SK-N-SH treated with all-trans-retinoic acid at 6 μM for 48 hours (cell line): ENCODE data around the gene UNC5C.

Source experiments
- ATAC-seq: fragments of 200-7000 bp; cut with Tn5 transposase; 3 replicates; pipeline ENCODE4 v1.9.1; 2020; ENCODE audit warnings: mild to moderate bottlenecking, moderate library complexity
- ARNTL ChIP-seq: fragments of 450-650 bp; formaldehyde crosslinking; IDR thresholded peaks from 2 replicates; pipeline ENCODE4 v1.5.0; 2020; ENCODE audit warnings: low read depth, mild to moderate bottlenecking, moderate library complexity, borderline replicate concordance
- BACH2 ChIP-seq: fragments of 250-450 bp; sonication (Bioruptor Pico); IDR thresholded peaks from 2 replicates; pipeline ENCODE4 v1.9.0; 2021; ENCODE audit warnings: mild to moderate bottlenecking, borderline replicate concordance
- CSDC2 ChIP-seq: fragments of 250-450 bp; sonication (Bioruptor Pico); IDR thresholded peaks from 2 replicates; pipeline ENCODE4 v1.5.0; 2020; ENCODE audit warnings: mild to moderate bottlenecking, moderate library complexity
- ESRRG ChIP-seq: fragments of 250-450 bp; sonication (Bioruptor Pico); IDR thresholded peaks from 2 replicates; pipeline ENCODE4 v1.6.1; 2021; ENCODE audit warnings: mild to moderate bottlenecking
- ISL1 ChIP-seq: fragments of 250-450 bp; sonication (Bioruptor Pico); IDR thresholded peaks from 2 replicates; pipeline ENCODE4 v2.1.2; 2022; ENCODE audit warnings: mild to moderate bottlenecking, moderate library complexity
- OSR1 ChIP-seq: fragments of 250-450 bp; sonication (Bioruptor Pico); IDR thresholded peaks from 2 replicates; pipeline ENCODE4 v1.8.0; 2022; ENCODE audit warnings: moderate library complexity, mild to moderate bottlenecking, inconsistent platforms
- PPARA ChIP-seq: fragments of 250-450 bp; sonication (Bioruptor Pico); IDR thresholded peaks from 2 replicates; pipeline ENCODE4 v1.5.0; 2020; ENCODE audit warnings: mild to moderate bottlenecking, borderline replicate concordance
- RARB ChIP-seq: fragments of 250-450 bp; sonication (Bioruptor Pico); IDR thresholded peaks from 2 replicates; pipeline ENCODE4 v1.8.0; 2021; ENCODE audit warnings: mild to moderate bottlenecking, moderate library complexity
- SNAI2 ChIP-seq: fragments of 250-450 bp; sonication (Bioruptor Pico); IDR thresholded peaks from 2 replicates; pipeline ENCODE4 v1.5.0; 2020; ENCODE audit warnings: mild to moderate bottlenecking, moderate library complexity
- TCF4 ChIP-seq: fragments of 250-450 bp; sonication (Bioruptor Pico); IDR thresholded peaks from 2 replicates; pipeline ENCODE4 v1.8.0; 2021; ENCODE audit warnings: mild to moderate bottlenecking, moderate library complexity, borderline replicate concordance
- TOX ChIP-seq: fragments of 250-450 bp; sonication (Bioruptor Pico); IDR thresholded peaks from 2 replicates; pipeline ENCODE4 v1.8.0; 2021; ENCODE audit warnings: mild to moderate bottlenecking, moderate library complexity, borderline replicate concordance
- ZC3H10 ChIP-seq: fragments of 250-450 bp; sonication (Bioruptor Pico); IDR thresholded peaks from 2 replicates; pipeline ENCODE4 v1.5.1; 2021; ENCODE audit warnings: mild to moderate bottlenecking, moderate library complexity
- ZFP3 ChIP-seq: fragments of 250-450 bp; sonication (Bioruptor Pico); IDR thresholded peaks from 2 replicates; pipeline ENCODE4 v1.5.0; 2020; ENCODE audit warnings: mild to moderate bottlenecking, moderate library complexity
- ZFP30 ChIP-seq: fragments of 450-650 bp; formaldehyde crosslinking; IDR thresholded peaks from 2 replicates; pipeline ENCODE4 v1.5.0; 2022; ENCODE audit warnings: mild to moderate bottlenecking, moderate library complexity
- ZNF565 ChIP-seq: fragments of 450-650 bp; formaldehyde crosslinking; conservative IDR thresholded peaks from 2 replicates; pipeline ENCODE4 v1.5.0; 2020; ENCODE audit warnings: low read depth, mild to moderate bottlenecking, moderate library complexity
- ZNF70 ChIP-seq: fragments of 450-650 bp; formaldehyde crosslinking; IDR thresholded peaks from 2 replicates; pipeline ENCODE4 v1.5.0; 2020; ENCODE audit warnings: mild to moderate bottlenecking, moderate library complexity
- ZNF8 ChIP-seq: fragments of 450-650 bp; formaldehyde crosslinking; IDR thresholded peaks from 2 replicates; pipeline ENCODE4 v1.5.0; 2020; ENCODE audit warnings: mild to moderate bottlenecking, moderate library complexity
- TF ChIP-seq, protein P1 (sequence below): fragments of 250-450 bp; sonication (Bioruptor Pico); IDR thresholded peaks from 2 replicates; pipeline ENCODE4 v1.5.1; 2020; ENCODE audit warnings: low read depth, mild to moderate bottlenecking, moderate library complexity
- TF ChIP-seq, protein P2 (sequence below): fragments of 250-450 bp; sonication (Bioruptor Pico); IDR thresholded peaks from 2 replicates; pipeline ENCODE4 v1.8.0; 2021; ENCODE audit warnings: low read depth, mild to moderate bottlenecking, moderate library complexity, borderline replicate concordance
- TF ChIP-seq, protein P3 (sequence below): fragments of 250-450 bp; sonication (Bioruptor Pico); IDR thresholded peaks from 2 replicates; pipeline ENCODE4 v1.8.0; 2020; ENCODE audit warnings: mild to moderate bottlenecking, moderate library complexity, borderline replicate concordance
- TF ChIP-seq, protein P4 (sequence below): fragments of 250-450 bp; sonication (Bioruptor Pico); IDR thresholded peaks from 2 replicates; pipeline ENCODE4 v1.5.1; 2021; ENCODE audit warnings: mild to moderate bottlenecking, moderate library complexity
- TF ChIP-seq, protein P5 (sequence below): fragments of 250-450 bp; sonication (Bioruptor Pico); IDR thresholded peaks from 2 replicates; pipeline ENCODE4 v1.5.0; 2020; ENCODE audit warnings: mild to moderate bottlenecking, moderate library complexity

UNC5C gene

DNA sequence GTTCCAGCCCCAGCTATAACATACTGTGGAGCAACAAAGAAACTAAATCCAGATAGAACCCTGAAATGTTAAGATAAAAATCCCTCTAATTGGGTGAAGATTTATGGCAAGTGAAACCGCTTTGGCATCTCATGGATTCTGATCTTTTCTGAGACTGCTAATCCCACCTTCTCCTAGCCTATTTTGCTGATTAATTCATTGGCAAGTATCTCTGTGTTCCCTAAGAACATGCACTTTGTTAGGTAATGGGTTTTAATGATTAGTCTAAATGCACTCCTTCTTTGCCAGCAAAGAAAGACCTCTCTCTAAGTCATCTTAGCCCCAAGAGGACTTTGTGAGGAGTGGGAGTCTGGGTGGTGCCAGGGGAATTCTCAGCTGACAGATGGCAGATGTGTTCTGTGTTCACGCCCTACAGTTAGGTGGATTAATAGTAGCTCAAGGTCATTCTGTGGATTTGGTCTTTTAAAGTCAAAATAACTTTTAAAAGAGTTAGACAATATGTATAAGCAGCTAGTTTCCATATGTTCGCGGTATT, 171.3 kb downstream of the UNC5C start:
- ATAC-seq: no peak

DNA sequence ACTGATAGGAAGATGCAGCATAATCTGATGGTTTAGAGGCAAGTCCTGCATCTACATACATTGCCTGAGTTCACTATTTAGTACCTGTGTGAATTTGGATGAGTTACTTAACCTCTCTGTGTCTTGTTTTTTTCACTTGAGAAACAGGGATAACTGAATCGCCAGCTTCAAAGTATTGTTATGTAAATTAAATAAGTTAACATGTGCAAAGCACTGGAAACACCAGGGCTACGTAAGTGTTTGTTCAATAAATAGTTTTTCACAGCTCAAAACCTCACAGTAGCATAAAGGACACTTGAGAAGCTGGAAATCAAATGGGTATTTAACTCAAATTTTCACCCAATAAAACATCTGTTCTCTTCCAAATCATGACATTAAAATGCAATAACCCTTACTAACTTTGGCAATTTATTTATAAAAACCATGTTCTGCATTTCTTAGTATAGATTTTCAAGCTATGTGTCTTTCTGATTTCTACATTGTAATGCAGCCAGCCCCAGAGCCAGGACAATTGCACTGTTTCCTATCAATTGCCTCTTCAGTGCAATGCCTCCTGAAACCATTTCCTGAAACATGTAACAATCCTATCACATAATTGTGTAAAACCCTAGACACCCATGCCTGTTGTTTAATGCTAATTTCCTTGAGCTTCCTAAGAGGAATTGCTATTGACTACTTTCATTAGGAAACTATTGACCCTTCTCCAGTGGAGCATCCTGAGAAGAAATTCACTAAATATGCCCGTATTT, 177.1 kb downstream of the UNC5C start:
- no peak for ATAC-seq
- TF ChIP-seq ESRRG (CRISPR knock-in tag): no peak
- TF ChIP-seq ISL1 (CRISPR knock-in tag): no peak
- TF ChIP-seq, protein P1, sequence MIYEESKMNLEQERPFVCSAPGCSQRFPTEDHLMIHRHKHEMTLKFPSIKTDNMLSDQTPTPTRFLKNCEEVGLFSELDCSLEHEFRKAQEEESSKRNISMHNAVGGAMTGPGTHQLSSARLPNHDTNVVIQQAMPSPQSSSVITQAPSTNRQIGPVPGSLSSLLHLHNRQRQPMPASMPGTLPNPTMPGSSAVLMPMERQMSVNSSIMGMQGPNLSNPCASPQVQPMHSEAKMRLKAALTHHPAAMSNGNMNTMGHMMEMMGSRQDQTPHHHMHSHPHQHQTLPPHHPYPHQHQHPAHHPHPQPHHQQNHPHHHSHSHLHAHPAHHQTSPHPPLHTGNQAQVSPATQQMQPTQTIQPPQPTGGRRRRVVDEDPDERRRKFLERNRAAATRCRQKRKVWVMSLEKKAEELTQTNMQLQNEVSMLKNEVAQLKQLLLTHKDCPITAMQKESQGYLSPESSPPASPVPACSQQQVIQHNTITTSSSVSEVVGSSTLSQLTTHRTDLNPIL: no peak
- TF ChIP-seq, protein P2, sequence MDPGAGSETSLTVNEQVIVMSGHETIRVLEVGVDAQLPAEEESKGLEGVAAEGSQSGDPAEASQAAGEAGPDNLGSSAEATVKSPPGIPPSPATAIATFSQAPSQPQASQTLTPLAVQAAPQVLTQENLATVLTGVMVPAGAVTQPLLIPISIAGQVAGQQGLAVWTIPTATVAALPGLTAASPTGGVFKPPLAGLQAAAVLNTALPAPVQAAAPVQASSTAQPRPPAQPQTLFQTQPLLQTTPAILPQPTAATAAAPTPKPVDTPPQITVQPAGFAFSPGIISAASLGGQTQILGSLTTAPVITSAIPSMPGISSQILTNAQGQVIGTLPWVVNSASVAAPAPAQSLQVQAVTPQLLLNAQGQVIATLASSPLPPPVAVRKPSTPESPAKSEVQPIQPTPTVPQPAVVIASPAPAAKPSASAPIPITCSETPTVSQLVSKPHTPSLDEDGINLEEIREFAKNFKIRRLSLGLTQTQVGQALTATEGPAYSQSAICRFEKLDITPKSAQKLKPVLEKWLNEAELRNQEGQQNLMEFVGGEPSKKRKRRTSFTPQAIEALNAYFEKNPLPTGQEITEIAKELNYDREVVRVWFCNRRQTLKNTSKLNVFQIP (CRISPR knock-in tag): no peak
- no peak for TF ChIP-seq ARNTL
- no peak for TF ChIP-seq SNAI2
- TF ChIP-seq PPARA: no peak
- TF ChIP-seq OSR1 (CRISPR knock-in tag): no peak
- TF ChIP-seq ZFP30 (CRISPR knock-in tag): no peak
- no peak for TF ChIP-seq CSDC2
- no peak for TF ChIP-seq TCF4 (CRISPR knock-in tag)

More for the DNA sequence above, 171.3 kb downstream of the UNC5C start:
- TF ChIP-seq, protein P2 (CRISPR knock-in tag): no peak
- TF ChIP-seq ARNTL: no peak
- TF ChIP-seq ZNF565 (CRISPR knock-in tag): no peak
- TF ChIP-seq ESRRG (CRISPR knock-in tag): no peak
- no peak for TF ChIP-seq RARB (CRISPR knock-in tag)
- TF ChIP-seq TCF4 (CRISPR knock-in tag): no peak
- no peak for TF ChIP-seq BACH2
- TF ChIP-seq, protein P1: no peak
- TF ChIP-seq, protein P3, sequence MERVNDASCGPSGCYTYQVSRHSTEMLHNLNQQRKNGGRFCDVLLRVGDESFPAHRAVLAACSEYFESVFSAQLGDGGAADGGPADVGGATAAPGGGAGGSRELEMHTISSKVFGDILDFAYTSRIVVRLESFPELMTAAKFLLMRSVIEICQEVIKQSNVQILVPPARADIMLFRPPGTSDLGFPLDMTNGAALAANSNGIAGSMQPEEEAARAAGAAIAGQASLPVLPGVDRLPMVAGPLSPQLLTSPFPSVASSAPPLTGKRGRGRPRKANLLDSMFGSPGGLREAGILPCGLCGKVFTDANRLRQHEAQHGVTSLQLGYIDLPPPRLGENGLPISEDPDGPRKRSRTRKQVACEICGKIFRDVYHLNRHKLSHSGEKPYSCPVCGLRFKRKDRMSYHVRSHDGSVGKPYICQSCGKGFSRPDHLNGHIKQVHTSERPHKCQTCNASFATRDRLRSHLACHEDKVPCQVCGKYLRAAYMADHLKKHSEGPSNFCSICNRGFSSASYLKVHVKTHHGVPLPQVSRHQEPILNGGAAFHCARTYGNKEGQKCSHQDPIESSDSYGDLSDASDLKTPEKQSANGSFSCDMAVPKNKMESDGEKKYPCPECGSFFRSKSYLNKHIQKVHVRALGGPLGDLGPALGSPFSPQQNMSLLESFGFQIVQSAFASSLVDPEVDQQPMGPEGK (CRISPR knock-in tag): no peak
- TF ChIP-seq, protein P4, sequence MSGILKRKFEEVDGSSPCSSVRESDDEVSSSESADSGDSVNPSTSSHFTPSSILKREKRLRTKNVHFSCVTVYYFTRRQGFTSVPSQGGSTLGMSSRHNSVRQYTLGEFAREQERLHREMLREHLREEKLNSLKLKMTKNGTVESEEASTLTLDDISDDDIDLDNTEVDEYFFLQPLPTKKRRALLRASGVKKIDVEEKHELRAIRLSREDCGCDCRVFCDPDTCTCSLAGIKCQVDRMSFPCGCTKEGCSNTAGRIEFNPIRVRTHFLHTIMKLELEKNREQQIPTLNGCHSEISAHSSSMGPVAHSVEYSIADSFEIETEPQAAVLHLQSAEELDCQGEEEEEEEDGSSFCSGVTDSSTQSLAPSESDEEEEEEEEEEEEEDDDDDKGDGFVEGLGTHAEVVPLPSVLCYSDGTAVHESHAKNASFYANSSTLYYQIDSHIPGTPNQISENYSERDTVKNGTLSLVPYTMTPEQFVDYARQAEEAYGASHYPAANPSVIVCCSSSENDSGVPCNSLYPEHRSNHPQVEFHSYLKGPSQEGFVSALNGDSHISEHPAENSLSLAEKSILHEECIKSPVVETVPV (CRISPR knock-in tag): no peak
- TF ChIP-seq ZC3H10 (CRISPR knock-in tag): no peak
- TF ChIP-seq, protein P5, sequence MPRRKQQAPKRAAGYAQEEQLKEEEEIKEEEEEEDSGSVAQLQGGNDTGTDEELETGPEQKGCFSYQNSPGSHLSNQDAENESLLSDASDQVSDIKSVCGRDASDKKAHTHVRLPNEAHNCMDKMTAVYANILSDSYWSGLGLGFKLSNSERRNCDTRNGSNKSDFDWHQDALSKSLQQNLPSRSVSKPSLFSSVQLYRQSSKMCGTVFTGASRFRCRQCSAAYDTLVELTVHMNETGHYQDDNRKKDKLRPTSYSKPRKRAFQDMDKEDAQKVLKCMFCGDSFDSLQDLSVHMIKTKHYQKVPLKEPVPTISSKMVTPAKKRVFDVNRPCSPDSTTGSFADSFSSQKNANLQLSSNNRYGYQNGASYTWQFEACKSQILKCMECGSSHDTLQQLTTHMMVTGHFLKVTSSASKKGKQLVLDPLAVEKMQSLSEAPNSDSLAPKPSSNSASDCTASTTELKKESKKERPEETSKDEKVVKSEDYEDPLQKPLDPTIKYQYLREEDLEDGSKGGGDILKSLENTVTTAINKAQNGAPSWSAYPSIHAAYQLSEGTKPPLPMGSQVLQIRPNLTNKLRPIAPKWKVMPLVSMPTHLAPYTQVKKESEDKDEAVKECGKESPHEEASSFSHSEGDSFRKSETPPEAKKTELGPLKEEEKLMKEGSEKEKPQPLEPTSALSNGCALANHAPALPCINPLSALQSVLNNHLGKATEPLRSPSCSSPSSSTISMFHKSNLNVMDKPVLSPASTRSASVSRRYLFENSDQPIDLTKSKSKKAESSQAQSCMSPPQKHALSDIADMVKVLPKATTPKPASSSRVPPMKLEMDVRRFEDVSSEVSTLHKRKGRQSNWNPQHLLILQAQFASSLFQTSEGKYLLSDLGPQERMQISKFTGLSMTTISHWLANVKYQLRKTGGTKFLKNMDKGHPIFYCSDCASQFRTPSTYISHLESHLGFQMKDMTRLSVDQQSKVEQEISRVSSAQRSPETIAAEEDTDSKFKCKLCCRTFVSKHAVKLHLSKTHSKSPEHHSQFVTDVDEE (CRISPR knock-in tag): no peak
- TF ChIP-seq ZNF8 (CRISPR knock-in tag): no peak
- TF ChIP-seq ZNF70 (CRISPR knock-in tag): no peak
- no peak for TF ChIP-seq ZFP3 (CRISPR knock-in tag)
- TF ChIP-seq TOX: no peak
- TF ChIP-seq, all 23 proteins: peak for 0
